Measurements from ENCODE around the gene IMMP2L. TPM values are rescaled to one million over a fixed set of nuclear protein-coding genes. Genes with fewer than 3 reads are reported as not detected.

IMMP2L gene
- polyA plus RNA-seq, 2 of the 4 experiments (the other 2 are of a cell fraction), result 16.1 to 23.8 TPM

DNA sequence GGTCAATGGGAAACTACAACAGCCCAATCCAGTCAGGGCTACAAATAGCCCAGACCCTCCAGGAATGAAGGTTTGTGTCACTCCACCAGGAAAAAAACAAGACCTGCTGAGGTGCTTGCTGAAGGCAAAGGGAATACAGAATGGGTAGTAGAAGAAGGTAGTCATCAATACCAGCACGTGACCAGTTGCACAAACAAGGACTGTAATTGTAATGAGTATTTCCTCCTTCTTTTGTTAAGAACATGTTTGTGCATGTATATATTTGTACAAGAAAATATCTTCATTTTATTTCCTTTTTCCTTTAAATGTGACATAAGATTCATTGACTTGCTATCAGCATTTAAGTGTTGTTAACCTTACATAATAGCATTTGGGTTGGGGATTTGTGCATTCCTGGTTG, 229.3 kb downstream of the IMMP2L start:
- CTCF ChIA-PET, result no interaction called here
- TF ChIP-seq ZC3H11A (IDR thresholded peaks at IDR 0.05) (no peak), FOXS1 (CRISPR knock-in tag; IDR thresholded peaks at IDR 0.05) (no peak), NFE2L2 (conservative IDR thresholded peaks at IDR 0.05; ENCODE audit: low read length) (no peak), RNF2 (IDR thresholded peaks at IDR 0.05; ENCODE audit: borderline replicate concordance, low read depth) (no peak), KDM1A (IDR thresholded peaks at IDR 0.05; ENCODE audit: low read depth) (no peak), FOSL2 (IDR thresholded peaks at IDR 0.05) (no peak), FOSL2 (CRISPR knock-in tag; IDR thresholded peaks at IDR 0.05) (no peak), SMC3 (IDR thresholded peaks at IDR 0.05) (no peak), TP53 (CRISPR knock-in tag; IDR thresholded peaks at IDR 0.05) (no peak), HEYL (CRISPR knock-in tag; IDR thresholded peaks at IDR 0.05) (no peak), ESRRA (IDR thresholded peaks at IDR 0.05; ENCODE audit: borderline replicate concordance, low read length) (no peak), TFCP2L1 (CRISPR knock-in tag; IDR thresholded peaks at IDR 0.05) (no peak), JUNB (IDR thresholded peaks at IDR 0.05) (no peak), NR3C1 (IDR thresholded peaks at IDR 0.05) (no peak), CHD4 (IDR thresholded peaks at IDR 0.05; ENCODE audit: borderline replicate concordance) (no peak), POLR2A (IDR thresholded peaks at IDR 0.05; ENCODE audit: low read length) (no peak), EP300 (IDR thresholded peaks at IDR 0.05) (no peak)
- TF ChIP-seq, protein P1, sequence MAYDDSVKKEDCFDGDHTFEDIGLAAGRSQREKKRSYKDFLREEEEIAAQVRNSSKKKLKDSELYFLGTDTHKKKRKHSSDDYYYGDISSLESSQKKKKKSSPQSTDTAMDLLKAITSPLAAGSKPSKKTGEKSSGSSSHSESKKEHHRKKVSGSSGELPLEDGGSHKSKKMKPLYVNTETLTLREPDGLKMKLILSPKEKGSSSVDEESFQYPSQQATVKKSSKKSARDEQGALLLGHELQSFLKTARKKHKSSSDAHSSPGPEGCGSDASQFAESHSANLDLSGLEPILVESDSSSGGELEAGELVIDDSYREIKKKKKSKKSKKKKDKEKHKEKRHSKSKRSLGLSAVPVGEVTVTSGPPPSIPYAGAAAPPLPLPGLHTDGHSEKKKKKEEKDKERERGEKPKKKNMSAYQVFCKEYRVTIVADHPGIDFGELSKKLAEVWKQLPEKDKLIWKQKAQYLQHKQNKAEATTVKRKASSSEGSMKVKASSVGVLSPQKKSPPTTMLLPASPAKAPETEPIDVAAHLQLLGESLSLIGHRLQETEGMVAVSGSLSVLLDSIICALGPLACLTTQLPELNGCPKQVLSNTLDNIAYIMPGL (CRISPR knock-in tag; IDR thresholded peaks at IDR 0.05; ENCODE audit: borderline replicate concordance), result no peak
- TF ChIP-seq, protein P2, sequence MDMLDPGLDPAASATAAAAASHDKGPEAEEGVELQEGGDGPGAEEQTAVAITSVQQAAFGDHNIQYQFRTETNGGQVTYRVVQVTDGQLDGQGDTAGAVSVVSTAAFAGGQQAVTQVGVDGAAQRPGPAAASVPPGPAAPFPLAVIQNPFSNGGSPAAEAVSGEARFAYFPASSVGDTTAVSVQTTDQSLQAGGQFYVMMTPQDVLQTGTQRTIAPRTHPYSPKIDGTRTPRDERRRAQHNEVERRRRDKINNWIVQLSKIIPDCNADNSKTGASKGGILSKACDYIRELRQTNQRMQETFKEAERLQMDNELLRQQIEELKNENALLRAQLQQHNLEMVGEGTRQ (IDR thresholded peaks at IDR 0.05), result no peak
- TF ChIP-seq, protein P3, sequence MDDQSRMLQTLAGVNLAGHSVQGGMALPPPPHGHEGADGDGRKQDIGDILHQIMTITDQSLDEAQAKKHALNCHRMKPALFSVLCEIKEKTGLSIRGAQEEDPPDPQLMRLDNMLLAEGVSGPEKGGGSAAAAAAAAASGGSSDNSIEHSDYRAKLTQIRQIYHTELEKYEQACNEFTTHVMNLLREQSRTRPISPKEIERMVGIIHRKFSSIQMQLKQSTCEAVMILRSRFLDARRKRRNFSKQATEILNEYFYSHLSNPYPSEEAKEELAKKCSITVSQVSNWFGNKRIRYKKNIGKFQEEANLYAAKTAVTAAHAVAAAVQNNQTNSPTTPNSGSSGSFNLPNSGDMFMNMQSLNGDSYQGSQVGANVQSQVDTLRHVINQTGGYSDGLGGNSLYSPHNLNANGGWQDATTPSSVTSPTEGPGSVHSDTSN (IDR thresholded peaks at IDR 0.05), result no peak
- TF ChIP-seq, protein P4, sequence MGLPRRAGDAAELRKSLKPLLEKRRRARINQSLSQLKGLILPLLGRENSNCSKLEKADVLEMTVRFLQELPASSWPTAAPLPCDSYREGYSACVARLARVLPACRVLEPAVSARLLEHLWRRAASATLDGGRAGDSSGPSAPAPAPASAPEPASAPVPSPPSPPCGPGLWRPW (IDR thresholded peaks at IDR 0.05), result no peak
- Histone ChIP-seq H3K4me1 (no peaks in the 10 kb centered on the region), H3K4me2 (no peak overlapping the region), H3K4me3 (no peak overlapping the region), H3K9me3 (no peaks in the 10 kb centered on the region), H3K27ac (no peak overlapping the region)
- POLR2A ChIA-PET, result no interaction called here
- no peak for ATAC-seq
- no peak for DNase-seq (ENCODE audit: low read depth in 1 of 2, low spot score in 1 of 2)
- FAIRE-seq, result no peak
- WGBS (ENCODE audit: missing lambda C conversion rate), result 71% methylated on average over 1 of the region's 1 CpG

- DNase-seq (ENCODE audit: low read depth in 1 of 2, low spot score in 1 of 2) (no peak), ATAC-seq (no peak), FAIRE-seq (no peak)
- TF ChIP-seq KDM1A (IDR thresholded peaks at IDR 0.05; ENCODE audit: low read depth) (no peak), GATA3 (IDR thresholded peaks at IDR 0.05; ENCODE audit: borderline replicate concordance) (no peak), KDM5A (IDR thresholded peaks at IDR 0.05) (no peak), BHLHE40 (IDR thresholded peaks at IDR 0.05; ENCODE audit: low read depth, low read length) (no peak), BCL3 (IDR thresholded peaks at IDR 0.05) (no peak), CHD4 (IDR thresholded peaks at IDR 0.05; ENCODE audit: borderline replicate concordance) (no peak), EP300 (IDR thresholded peaks at IDR 0.05) (no peak), FOSL2 (IDR thresholded peaks at IDR 0.05) (no peak), FOSL2 (CRISPR knock-in tag; IDR thresholded peaks at IDR 0.05) (no peak), HEYL (CRISPR knock-in tag; IDR thresholded peaks at IDR 0.05) (no peak), FOXS1 (CRISPR knock-in tag; IDR thresholded peaks at IDR 0.05) (no peak), CEBPB (IDR thresholded peaks at IDR 0.05) (no peak), HOXA7 (CRISPR knock-in tag; IDR thresholded peaks at IDR 0.05) (no peak), TFCP2L1 (CRISPR knock-in tag; IDR thresholded peaks at IDR 0.05) (no peak), RCOR1 (IDR thresholded peaks at IDR 0.05; ENCODE audit: low read depth, low read length) (no peak), ZC3H11A (IDR thresholded peaks at IDR 0.05) (no peak)
- TF ChIP-seq, protein P1 (CRISPR knock-in tag; IDR thresholded peaks at IDR 0.05; ENCODE audit: borderline replicate concordance), result no peak
- TF ChIP-seq, protein P4 (IDR thresholded peaks at IDR 0.05), result no peak
- ChIA-PET POLR2A (no interaction called here), CTCF (no interaction called here)
- H3K9me3 ChIP-seq, result no peaks in the 10 kb centered on the region
- 6% methylated on average over 1 of the region's 1 CpG for WGBS (ENCODE audit: missing lambda C conversion rate)
- H3K4me2 ChIP-seq, result no peak overlapping the region
- no peak overlapping the region for H3K27ac ChIP-seq
- no peak overlapping the region for H3K4me3 ChIP-seq
- H3K4me1 ChIP-seq, result no peaks in the 10 kb centered on the region
These were observed 232.1 kb downstream of the IMMP2L start for GRCh38 chr7:111330235-111330523.

All from A549 (cell line).